Lower leg skin (tissue), 4 donors: ENCODE measurements around the gene CD101. TPM values are rescaled to one million over a fixed set of nuclear protein-coding genes. Genes with fewer than 3 reads are reported as not detected.

Experiments used
- DNase-seq, 2 donors: peaks; one replicate each; pipeline ENCODE4 v3.0.0-alpha.2; 2019; ENCODE audit warnings: low spot score in 2 of 2
- H3K4me3 ChIP-seq: fragments of 200-600 bp; sonication (generic); 2 replicates; pipeline ENCODE4 v1.5.1; 2017; ENCODE audit warnings: mild to moderate bottlenecking, low read depth; ENCODE audit not compliant: poor library complexity, severe bottlenecking
- CTCF ChIP-seq, 3 donors: fragments of 450-650 bp; IDR thresholded peaks; one replicate each; pipeline ENCODE4 v1.5.1; 2016; ENCODE audit warnings: antibody characterized with exemption in 3 of 3, mild to moderate bottlenecking in 3 of 3, moderate library complexity in 2 of 3
- POLR2A ChIP-seq, 2 donors: fragments of 450-650 bp; IDR thresholded peaks; one replicate each; pipeline ENCODE4 v1.6.1; 2016 to 2017; ENCODE audit warnings: antibody characterized with exemption in 2 of 2, mild to moderate bottlenecking in 1 of 2, moderate library complexity in 1 of 2
- WGBS, 2 donors: methylation state at CpG; one replicate each; pipeline ENCODE4 v1.1.5; 2018; 5-methylcytosine and 5-hydroxymethylcytosine counted together
- intact Hi-C: fragments of 100-400 bp; cut with DNase I; formaldehyde crosslinking; loops from one replicate; pipeline ENCODE4 v1.15.0; 2023; ENCODE audit warnings: low total_unique reads
- total RNA-seq, 4 donors: library from RNA; depleted of rRNA; stranded (reverse); fragments of >200 nt; gene quantifications; one replicate each; pipeline ENCODE4 v1.1.0, GENCODE V29; 2016

The CD101 gene
- total RNA-seq, 4 donors from 2014 or later = 0.46 to 1.8 (median 0.92) TPM

GRCh38 chr1:116988248-116988647 lies 13.3 kb upstream of the CD101 start:
- no peak overlapping the region for H3K4me3 ChIP-seq
- WGBS, 2 donors = 68 to 76% methylated on average over 7 of the region's 7 CpGs
- TF ChIP-seq CTCF (IDR thresholded peaks at IDR 0.05) = no peak
- no peak for TF ChIP-seq POLR2A (IDR thresholded peaks at IDR 0.05)
- intact Hi-C loops = no loop called here
- no peak for DNase-seq

- intact Hi-C loops = no loop called here
- no peak for DNase-seq
- no peak overlapping the region for H3K4me3 ChIP-seq
- TF ChIP-seq CTCF (IDR thresholded peaks at IDR 0.05) (no peak), POLR2A (IDR thresholded peaks at IDR 0.05) (no peak)
- 58 to 88% methylated on average over 2 of the region's 2 CpGs for WGBS, 2 donors
These were observed 12.7 kb upstream of the CD101 start for GRCh38 chr1:116988908-116989307.

GRCh38 chr1:116989835-116990234 lies 11.7 kb upstream of the CD101 start:
- no peak overlapping the region for H3K4me3 ChIP-seq
- 52 to 54% methylated on average over 5 of the region's 5 CpGs for WGBS, 2 donors
- intact Hi-C loops = no loop called here
- DNase-seq = no peak
- TF ChIP-seq POLR2A (IDR thresholded peaks at IDR 0.05) (no peak), CTCF (IDR thresholded peaks at IDR 0.05) (no peak)

GRCh38 chr1:116990612-116991151 lies 10.9 kb upstream of the CD101 start:
- intact Hi-C loops = no loop called here
- TF ChIP-seq POLR2A (IDR thresholded peaks at IDR 0.05) (no peak), CTCF (IDR thresholded peaks at IDR 0.05) (no peak)
- DNase-seq = peak; percentile 76 to 92
- H3K4me3 ChIP-seq = no peak overlapping the region
- 39 to 41% methylated on average over 12 of the region's 12 CpGs for WGBS, 2 donors

GRCh38 chr1:116991171-116991845 lies 10.3 kb upstream of the CD101 start:
- TF ChIP-seq CTCF (IDR thresholded peaks at IDR 0.05) (no peak), POLR2A (IDR thresholded peaks at IDR 0.05) (no peak)
- no peak for DNase-seq
- intact Hi-C loops = no loop called here
- 44 to 68% methylated on average over 2 of the region's 2 CpGs for WGBS, 2 donors
- H3K4me3 ChIP-seq = no peak overlapping the region

- TF ChIP-seq POLR2A (IDR thresholded peaks at IDR 0.05) (no peak), CTCF (IDR thresholded peaks at IDR 0.05) (no peak)
- no peak for DNase-seq
- WGBS, 2 donors = 88 to 92% methylated on average over 1 of the region's 1 CpG
- intact Hi-C loops = no loop called here
- no peak overlapping the region for H3K4me3 ChIP-seq
These were observed 9.6 kb upstream of the CD101 start for GRCh38 chr1:116991918-116992317.
